HG03521 (cell line): ENCODE data around the gene AGAP9.
"Not testable (repeated sequence)": the region's sequence is repeated elsewhere in the genome, so short reads cannot be mapped to it uniquely, and the experiment has no call there.

Experiments used
- ATAC-seq: cut with Tn5 transposase; IDR thresholded peaks from one replicate; pipeline ENCODE4 v1.9.1; 2021; ENCODE audit warnings: mild to moderate bottlenecking, moderate library complexity; ENCODE audit not compliant: unreplicated experiment

Gene AGAP9

DNA sequence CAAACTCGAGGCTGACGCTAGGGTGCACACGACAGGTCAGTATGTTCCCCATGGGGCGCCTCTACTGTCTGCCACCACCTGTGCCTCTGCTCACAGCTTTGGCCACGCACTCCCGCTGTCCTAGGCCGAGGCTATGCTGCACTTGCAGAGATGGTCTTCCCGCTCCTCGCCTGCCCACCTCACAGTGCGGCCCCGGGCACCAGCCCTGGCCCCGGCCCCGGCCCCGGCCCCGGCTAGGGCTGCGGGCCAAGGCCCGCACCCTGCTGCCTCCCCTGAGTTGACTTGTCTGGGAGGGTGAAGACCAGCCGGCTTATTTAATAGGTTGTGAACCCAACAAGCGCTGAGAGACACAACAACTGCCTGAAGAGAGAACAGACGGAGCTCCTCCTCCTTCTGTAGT is at the start of gene AGAP9:
Gene AGAP9 (minus strand): TSS at position 164 of the 400 bp plus-strand sequence. CDS start 112 bp downstream, at position 52.
- ATAC-seq, result not testable (repeated sequence)

DNA sequence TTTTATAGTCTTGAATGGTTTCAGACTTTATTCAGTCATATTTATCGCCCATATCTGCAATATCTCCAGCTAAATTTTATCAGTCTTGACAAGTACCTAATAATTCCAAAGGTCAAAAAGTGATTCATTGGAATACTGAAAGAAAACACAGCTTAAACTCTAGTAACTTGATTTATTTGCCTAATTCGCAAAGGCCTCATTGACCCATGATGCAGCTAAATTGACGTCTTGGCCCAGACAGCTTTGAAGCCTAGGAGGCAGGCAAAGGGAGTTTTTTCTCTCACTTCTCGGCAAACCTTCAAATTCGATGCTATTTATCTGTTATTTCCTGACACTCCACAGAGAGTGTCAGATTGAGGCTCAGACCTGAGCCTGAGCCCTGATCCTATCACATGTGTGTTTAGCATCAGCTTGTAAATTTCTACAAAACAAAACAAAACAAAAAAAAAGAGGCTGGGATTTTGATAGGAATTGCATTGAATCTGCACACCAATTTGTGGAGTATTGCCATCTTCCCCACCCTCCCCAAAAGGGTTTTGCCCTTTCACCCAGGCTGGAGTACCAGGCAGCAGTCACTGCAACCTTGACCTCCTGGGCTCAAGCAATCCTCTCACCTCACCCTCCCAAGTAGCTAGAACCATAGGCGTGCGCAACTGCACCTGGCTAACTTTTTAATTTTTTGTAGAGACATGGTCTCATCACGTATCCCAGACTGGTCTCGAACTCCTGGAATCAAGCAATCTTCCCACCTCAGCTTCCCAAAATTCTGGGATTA is 47.9 kb upstream of the AGAP9 start:
- ATAC-seq, result not testable (repeated sequence)

DNA sequence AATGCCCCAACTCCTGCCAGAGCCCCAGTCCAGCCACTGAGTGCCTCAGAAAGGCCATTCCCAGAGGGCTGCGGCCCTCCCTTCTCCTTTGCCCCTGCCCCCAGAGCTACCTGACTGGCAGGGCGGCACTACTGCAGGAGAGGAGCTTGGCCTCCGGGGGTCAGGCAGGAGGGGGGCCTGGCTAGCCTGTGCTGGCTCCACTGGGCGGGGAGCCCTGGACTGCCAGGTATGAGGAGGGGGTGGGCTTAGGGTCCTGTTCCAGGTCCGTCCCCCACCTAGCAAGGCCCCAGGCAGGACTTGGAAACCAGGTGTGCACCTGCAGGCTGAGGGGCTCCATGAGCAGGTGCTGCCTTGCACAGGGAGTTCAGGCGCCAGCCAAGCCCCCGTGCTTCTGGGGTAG is 43.3 kb upstream of the AGAP9 start:
- not testable (repeated sequence) for ATAC-seq

DNA sequence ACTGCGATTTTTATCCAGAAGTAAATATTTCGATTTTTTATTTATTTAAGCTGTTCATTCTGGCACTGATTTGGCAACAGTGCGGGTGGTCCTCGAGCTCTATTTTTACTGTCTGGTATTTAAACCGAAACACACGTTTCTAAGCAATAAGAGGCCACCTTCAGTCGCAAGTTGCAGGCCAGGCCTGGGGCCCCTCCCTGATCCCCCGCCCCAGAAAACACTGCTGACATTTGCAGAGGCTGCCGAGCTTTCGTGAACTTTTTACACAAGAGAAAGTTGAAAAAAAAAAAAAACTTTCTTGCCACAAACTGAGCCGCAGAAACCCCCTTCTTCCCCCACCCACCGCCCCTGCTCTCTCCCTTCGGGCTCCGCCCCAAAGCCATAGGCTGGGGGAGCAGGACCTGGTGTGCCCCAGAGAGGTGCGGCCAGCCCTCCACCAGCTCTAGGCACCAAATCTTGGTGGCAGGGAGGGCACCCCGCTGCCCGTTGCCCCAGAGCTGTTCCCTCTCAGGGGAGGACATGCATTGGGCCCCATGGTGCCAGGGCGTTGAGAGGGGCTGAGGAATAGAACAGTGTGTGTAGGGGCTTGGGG is 42.8 kb upstream of the AGAP9 start:
- ATAC-seq, result not testable (repeated sequence)

DNA sequence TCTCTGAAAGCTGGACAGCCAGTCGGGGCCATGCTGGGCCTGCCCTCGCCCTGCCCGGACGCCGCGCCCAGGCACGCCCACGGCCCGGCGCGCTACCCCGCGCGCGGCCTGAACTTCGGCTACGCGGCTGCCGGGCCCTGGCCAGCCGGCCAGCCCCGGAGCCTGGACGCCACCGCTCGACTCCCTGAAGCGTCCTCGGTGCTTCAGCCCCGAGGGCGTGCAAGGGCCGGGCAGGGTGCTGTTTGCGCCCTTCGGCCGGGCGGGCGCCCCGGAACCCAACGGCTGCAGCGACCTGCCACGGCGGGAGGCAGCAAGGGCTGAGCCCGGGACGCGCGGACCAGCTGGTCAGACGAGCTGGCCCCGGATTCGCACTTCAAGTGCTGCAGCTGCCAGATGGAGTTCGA is 42.1 kb upstream of the AGAP9 start:
- not testable (repeated sequence) for ATAC-seq

DNA sequence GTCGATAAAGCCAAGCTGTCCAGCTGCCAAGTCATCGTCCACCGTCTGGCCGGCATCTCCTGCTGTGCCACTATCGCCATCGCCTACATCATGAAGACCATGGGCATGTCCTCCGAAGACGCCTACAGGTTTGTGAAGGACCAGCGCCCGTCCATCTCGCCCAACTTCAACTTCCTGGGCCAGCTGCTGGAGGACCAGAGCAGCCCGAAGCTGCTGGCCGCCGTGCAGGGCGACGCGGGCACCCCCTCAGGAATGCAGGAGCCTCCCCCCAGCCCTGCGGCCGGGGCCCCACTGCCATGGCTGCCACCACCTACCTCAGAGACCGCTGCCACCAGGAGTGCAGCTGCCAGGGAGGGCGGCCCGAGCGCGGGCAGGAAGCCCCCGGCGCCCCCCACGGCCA is 41.5 kb upstream of the AGAP9 start:
- ATAC-seq, result not testable (repeated sequence)

DNA sequence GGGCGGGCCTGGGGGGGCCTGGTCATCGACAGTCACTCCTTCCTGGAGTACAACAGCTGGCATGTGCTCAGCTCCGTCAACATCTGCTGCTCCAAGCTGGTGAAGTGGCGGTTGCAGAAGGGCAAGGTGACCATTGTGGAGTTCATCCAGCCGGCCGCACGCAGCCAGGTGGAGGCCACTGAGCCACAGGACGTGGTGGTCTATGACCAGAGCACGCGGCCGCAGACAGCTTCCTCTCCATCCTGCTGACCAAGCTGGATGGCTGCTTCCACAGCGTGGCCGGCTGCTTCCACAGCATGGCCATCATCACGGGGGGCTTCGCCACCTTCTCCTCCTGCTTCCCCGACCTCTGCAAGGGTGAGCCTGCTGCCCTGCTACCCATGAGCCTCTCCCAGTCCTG is 40.9 kb upstream of the AGAP9 start:
- not testable (repeated sequence) for ATAC-seq

DNA sequence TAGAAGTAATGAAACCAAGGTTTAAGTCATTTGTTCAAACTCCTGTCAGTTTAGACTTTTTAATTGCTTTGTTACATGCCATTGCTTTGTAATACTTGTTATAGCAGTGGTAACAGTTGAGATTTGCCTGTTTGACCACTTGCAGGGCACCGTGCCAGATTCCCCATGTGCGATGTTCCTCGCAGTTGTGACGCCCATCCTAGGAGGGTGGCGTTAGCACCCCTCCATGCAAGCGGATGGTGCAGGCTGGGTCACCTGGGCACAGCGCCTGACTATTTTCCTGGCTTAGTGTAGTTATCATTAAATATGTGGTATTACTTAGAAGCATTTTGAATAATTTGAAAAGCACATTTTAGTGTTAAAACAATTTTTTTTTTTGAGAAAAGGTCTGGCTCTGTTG is 37.0 kb upstream of the AGAP9 start:
- ATAC-seq, result not testable (repeated sequence)

DNA sequence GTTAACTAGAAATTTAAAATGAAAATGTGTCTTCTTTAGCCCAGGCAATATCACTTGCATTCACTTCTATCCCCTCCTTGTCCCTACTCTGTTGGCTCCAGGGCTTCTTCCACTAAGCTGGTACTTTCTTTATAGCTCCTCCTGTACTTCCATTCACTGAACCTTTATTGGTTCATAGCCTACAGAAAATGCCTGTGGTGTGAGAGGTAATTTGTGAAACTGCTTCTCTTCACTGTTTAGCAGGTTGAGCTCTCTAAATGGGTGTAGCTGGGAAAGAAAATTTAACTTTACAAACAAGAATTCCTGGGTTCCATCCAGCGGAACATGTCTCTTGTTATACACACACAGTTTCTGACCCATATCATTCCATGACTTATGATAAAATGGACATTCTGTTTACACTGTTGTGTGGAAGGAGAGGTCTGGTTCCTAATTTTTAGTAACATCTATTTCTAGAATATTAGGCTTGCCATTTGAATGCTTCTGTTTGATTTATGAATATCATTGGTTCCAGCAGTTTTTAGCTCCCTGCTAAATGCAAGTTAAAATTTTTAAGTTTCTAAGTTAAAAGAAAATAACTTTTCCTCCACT is 36.4 kb upstream of the AGAP9 start:
- ATAC-seq, result not testable (repeated sequence)

DNA sequence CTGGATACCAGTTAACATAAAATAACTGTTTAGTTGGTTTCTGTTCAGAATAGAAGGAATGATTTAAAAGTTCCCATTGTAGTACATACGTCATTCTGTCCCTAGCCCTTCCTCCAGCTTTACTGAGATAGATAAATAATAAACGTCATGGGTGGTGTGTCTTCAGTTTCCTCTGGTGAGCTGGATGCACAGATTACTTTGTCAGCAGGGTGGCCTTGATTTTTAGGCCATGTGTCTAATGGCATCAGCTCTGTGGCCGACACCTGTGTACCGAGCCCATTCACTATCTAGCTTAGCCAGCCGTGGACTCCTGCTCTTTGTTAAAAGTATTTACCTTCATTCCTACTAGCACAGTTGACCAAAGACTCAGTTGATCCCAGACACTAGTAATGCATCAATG is 34.7 kb upstream of the AGAP9 start:
- not testable (repeated sequence) for ATAC-seq

DNA sequence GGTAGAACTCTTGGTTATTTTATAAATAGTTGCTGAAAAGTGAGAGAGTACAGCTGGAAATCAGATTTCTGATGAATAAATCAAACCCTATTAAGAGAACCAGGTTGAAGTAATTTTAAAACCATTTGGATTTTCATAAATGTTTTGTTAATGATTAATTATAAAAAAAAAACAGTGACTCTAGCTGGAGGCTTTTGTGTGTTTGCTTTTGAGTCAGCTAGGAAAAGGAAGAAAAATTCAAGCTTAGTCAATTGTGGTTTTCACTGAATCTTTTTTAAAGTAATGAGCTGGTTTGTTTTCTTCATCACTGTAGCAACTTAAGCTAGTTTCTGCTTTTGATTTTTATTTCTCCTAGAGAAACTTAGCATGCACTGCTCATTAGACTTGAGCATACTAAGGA is 34.2 kb upstream of the AGAP9 start:
- ATAC-seq, result not testable (repeated sequence)

DNA sequence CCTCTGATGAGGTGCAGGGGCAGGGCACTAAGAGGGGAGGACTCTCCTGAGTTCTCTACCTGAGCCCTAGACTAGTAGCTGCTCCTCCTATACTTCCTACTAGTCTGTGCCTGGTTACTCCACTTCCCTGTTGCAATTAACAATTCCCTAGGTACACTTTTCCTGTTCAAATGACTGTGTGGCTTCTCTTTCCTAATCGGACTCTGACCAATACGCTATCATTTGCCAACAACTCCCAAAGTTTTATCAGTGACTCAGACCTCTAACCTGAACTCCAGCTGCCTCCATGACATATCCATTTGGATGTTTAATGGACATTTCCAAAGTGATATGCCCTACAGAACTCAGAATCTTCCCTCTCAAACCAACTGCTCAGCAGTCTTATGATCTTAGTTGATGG is 31.9 kb upstream of the AGAP9 start:
- not testable (repeated sequence) for ATAC-seq

DNA sequence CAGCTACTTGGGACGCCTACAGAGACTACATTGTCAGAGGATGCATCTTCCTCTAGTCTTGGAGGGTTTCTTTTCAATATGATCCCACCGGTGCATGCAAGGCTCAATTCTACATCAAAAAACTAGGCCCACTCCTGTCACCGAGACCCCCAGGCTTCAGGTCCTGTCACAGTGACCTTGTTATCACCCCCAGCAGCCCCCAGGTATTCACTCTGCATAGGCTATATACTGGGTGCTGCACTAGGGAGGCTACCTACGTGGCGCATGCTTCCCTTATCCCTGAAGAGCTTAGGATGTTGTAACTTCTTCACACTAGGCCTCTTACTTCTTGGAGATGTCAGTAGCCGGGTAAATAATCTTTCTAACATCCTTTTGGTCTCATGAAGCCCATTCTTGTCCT is 31.1 kb upstream of the AGAP9 start:
- not testable (repeated sequence) for ATAC-seq

DNA sequence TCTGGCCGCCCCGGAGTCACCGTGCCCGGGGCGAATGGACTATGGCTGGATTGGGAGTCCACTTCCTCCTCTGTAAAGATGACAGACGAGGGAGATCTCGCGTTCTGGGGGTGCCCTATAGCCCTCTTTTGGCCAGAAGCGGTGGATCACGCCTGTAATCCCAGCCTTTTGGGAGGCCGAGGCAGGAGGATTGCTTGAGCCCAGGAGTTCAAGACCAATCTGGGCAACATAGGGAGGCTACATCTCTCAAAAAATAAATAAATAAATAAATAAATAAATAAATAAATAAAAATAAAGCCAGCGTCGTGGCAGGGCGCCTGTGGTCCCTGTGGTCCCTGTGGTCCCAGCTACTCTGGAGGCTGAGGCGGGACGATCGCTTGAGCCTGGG is 30.4 kb upstream of the AGAP9 start:
- not testable (repeated sequence) for ATAC-seq

DNA sequence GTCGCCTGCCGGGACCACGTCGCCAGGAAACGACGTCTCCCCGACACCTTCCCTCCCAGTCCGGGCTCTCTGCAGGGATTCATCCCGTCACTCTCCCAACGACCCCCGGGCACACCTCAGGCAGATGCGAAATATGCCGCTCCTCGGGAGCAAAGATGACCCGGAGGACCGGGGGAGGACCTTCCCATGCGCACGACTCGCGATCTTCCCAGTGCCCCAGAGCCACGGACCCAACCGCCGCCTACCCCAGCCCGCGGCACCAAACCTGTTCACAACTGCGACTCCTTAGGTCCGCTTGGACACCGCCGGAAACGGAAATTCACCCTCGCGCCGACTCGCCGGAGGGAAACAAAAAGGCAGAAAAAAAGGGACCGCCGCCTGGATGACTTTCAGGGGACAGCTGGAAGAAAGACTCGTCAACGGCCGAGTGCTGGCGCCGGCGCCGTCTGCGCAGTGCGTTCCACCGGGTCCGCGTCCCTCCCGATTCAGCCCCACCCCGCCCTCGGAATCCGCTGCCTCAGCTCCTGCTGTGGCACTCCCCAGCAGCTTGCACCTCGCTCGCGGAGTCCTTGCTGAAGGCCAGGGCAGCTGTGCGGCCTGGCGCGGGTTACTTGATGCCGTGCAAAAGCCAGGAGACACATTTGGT is 29.9 kb upstream of the AGAP9 start:
- ATAC-seq, result peak; percentile 85

DNA sequence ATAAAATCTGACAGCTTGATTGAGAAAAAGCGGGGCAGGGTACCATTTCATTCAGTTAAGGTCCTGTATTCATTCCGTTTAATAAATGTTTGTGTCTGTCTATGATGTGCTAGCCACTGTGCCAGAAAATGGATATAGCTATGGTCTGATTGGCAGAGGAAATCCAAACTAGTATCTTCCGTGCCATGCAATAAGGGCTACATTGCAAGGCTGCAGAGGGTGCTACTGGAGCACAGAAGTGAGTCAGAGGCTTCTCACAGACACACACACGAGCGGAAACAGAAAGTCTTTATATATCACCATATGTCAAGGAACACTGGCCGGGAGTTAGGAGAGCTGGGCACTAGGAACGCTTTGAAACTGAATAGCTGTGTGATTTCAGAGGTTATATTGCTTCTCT is 29.3 kb upstream of the AGAP9 start:
- peak; percentile 41 for ATAC-seq

DNA sequence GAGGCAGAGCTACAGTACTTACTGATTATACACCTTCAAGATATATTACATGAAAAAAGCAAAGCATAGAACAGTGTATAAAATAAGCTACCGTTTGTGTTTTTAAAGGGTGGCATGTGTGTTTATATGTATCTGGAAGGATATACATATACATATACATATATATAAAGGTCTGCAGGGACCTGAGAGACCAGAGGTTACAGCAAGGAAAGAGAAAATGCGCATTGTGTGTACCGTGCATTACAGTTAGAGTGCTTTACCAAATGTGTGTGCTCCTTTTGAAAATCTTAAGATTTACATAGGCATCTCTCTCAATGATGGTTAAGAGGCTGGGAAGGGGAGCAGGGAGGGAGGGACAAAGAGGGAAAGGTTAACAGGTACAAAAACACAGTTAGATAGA is 23.8 kb upstream of the AGAP9 start:
- not testable (repeated sequence) for ATAC-seq

DNA sequence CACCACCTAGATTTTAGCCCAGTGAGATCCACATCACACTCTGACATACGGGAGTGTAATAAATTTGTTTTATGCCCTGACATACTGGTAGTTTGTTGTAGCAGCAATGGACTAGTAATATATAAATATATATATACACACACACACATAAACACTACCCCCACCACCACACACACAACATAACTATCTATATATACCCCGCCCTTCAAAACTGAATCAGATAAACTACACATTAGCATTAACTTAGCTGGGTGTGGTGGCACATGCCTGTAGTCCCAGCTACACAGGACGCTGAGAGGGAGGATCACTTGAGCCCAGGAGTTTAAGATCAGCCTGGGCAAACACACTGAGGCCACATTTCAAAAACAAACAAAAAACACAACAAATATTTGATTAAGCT is 13.0 kb upstream of the AGAP9 start:
- not testable (repeated sequence) for ATAC-seq

DNA sequence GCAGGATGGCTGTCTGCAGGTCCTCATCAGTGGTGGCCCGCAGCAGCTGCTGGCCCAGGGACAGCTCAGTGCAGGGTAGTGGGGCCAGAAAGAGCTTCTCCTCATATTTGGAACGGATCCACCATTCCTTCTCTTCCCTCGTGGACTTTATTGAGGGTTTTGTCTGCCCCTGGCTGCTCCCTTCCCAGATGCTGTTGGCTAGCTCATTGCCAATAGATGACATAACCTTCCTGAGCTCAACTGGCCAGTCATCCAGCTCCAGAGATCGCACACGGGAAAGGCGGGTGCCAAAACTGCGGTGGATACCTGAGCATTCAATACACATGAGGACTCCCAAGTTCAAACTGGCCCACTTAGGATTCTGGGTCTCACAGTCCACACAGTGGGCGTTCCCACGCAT is 21.1 kb downstream of the AGAP9 start:
- ATAC-seq, result not testable (repeated sequence)

DNA sequence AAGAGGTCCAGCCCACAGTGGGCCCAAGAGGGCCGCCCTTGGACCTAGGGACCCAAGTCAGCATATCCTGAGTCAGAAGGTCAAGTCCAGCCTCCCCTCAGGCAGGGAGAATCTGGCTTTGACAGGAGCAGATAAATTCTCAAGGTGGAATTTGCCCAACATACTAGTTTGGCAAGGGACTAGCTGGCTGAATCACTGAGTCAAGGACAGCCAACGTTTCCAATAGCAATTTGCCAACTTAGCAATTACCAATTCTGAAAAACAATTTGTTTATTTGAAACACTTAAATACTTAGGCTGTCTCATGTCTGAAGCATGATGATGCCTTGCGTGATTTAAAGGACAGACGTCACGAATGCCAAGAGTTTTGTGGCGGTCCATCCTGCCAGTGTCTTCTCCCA is 29.2 kb downstream of the AGAP9 start:
- ATAC-seq, result not testable (repeated sequence)

DNA sequence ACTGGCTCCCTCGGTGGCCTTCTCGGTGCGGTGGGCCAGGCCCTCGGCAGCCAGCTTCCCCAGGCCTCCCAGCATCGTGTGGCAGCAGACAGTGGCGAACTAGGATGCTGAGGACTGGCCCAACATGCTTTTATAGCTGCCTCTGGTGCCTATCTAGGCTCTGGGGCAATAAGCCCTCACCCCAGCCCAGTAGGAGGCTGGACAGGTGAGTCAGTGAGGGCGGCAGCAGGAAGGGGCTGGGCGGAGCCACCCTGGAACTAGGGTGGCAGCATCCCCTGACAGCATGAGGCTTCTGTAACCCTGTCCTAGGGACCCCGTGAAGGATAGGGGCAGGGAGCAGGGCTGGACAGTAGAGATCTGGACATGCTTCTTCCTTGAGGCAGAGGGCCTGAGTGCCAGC is 31.8 kb downstream of the AGAP9 start, which contains the start of gene FAM25G:
Gene FAM25G (minus strand): TSS at position 101 of the 400 bp plus-strand sequence. CDS start 26 bp downstream, at position 75.
- ATAC-seq, result not testable (repeated sequence)
